Stomach smooth muscle (tissue), 2 donors: ENCODE data around the gene LMO1.
A peak's percentile ranks its signal among the peaks of the same experiment; 100 is the strongest.

ENCODE experiments used
- H3K27ac ChIP-seq: one replicate; pipeline ENCODE4 v1.7.0; 2013; ENCODE audit warnings: mild to moderate bottlenecking, low read length, inconsistent platforms
- H3K27me3 ChIP-seq, 2 donors: one replicate each; pipeline ENCODE4 v1.7.0; 2013; ENCODE audit warnings: low read length in 2 of 2; ENCODE audit not compliant: insufficient read depth in 2 of 2, control insufficient read depth in 1 of 2
- H3K36me3 ChIP-seq, 2 donors: one replicate each; pipeline ENCODE4 v1.7.0; 2013; ENCODE audit warnings: low read length in 2 of 2; ENCODE audit not compliant: control insufficient read depth in 2 of 2, insufficient read depth in 2 of 2
- H3K4me1 ChIP-seq: one replicate; pipeline ENCODE4 v1.7.0; 2013; ENCODE audit warnings: low read length; ENCODE audit not compliant: control insufficient read depth, insufficient read depth
- H3K4me3 ChIP-seq, 2 donors: one replicate each; pipeline ENCODE4 v1.7.0; 2013; ENCODE audit warnings: low read length in 2 of 2
- H3K9ac ChIP-seq, 2 donors: one replicate each; pipeline ENCODE4 v1.7.0; 2013; ENCODE audit warnings: low read length in 2 of 2, mild to moderate bottlenecking in 1 of 2
- H3K9me3 ChIP-seq, 2 donors: one replicate each; pipeline ENCODE4 v1.7.0; 2013; ENCODE audit warnings: low read length in 2 of 2; ENCODE audit not compliant: control insufficient read depth in 2 of 2
- donor health status: healthy.
- donor health status: Pancreatic carcinoma.

Gene LMO1

GRCh38 chr11:8288166-8288772 lies 24.6 kb upstream of the LMO1 start:
- Histone ChIP-seq H3K9ac (no peak overlapping the region), H3K4me1 (peaks cover 12% of the 10 kb centered on the region), H3K4me3 (no peak overlapping the region), H3K9me3 (no peaks in the 10 kb centered on the region), H3K27me3 (no peaks in the 10 kb centered on the region), H3K36me3 (no peaks in the 10 kb centered on the region), H3K27ac (no peak overlapping the region)

GRCh38 chr11:8287703-8288102 lies 24.0 kb upstream of the LMO1 start:
- H3K4me3 ChIP-seq = no peak overlapping the region
- no peaks in the 10 kb centered on the region for H3K27me3 ChIP-seq
- no peak overlapping the region for H3K9ac ChIP-seq
- H3K36me3 ChIP-seq = no peaks in the 10 kb centered on the region
- peaks cover 15% of the 10 kb centered on the region for H3K4me1 ChIP-seq
- no peaks in the 10 kb centered on the region for H3K9me3 ChIP-seq
- no peak overlapping the region for H3K27ac ChIP-seq

DNA sequence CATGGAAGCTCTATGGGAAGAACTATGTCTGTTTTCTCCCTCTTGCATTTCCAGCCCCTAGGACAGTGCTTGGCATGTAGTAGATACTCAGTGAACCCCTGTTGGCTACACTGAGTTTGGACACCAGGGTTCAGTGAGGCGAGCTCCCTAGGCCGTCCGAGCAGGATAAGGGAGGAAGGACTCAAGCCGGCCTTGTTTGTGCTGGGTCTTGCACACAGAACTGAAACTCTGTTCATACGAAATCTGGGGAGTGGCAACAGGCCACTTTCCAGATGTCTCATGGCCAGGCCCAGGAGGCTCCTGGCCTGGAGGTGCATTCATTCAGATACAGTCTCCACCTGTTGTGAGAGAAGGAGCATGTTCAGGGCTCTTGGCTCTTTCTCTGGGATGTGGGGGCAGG lies 23.6 kb upstream of the LMO1 start:
- Histone ChIP-seq H3K4me1 (peaks cover 15% of the 10 kb centered on the region), H3K36me3 (no peaks in the 10 kb centered on the region), H3K27ac (no peak overlapping the region), H3K4me3 (no peak overlapping the region), H3K9ac (no peak overlapping the region), H3K9me3 (no peaks in the 10 kb centered on the region), H3K27me3 (no peaks in the 10 kb centered on the region)

DNA sequence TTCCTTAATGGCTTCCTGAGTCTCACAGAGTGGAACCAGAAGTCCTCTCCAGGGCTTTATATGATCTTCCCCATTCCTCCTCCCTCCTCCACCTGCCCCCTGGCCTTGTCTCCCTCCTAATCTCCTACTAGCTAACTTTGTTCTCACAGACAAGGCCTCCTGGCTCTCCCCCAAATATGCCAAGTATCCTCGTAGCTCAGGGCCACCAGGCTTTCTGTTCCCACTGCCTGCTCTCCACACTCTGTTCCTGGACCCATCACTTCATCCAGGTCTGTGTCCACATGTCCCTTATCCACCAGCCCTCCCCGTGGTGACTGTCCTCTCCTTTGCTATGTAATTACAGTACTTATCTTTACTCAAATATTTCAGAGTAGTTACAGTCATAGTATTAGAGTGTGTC lies 23.2 kb upstream of the LMO1 start:
- Histone ChIP-seq H3K27ac (no peak overlapping the region), H3K4me1 (peaks cover 15% of the 10 kb centered on the region), H3K9me3 (no peaks in the 10 kb centered on the region), H3K4me3 (no peak overlapping the region), H3K36me3 (no peaks in the 10 kb centered on the region), H3K27me3 (no peaks in the 10 kb centered on the region), H3K9ac (no peak overlapping the region)

DNA sequence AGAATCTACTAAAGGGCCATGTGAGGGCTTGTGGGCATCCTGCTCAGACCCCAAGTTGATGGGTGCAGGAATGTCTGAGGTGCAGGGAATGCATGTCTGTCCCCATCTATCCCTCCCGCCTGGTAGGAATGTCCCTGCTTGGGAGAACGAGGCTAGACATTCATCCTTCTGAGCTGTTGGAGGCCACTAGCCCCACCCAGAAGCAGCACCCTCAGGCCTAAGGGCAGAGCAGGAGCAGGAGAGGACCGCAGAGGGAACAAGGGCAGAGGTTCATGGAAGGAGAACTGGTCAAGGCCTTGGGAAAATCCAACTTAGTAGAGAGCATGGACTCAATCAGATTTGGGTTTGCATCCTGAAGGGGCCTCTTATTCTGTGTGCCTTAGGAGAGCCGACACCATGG lies 22.1 kb upstream of the LMO1 start:
- Histone ChIP-seq H3K36me3 (no peaks in the 10 kb centered on the region), H3K4me3 (no peak overlapping the region), H3K4me1 (peaks cover 15% of the 10 kb centered on the region)

DNA sequence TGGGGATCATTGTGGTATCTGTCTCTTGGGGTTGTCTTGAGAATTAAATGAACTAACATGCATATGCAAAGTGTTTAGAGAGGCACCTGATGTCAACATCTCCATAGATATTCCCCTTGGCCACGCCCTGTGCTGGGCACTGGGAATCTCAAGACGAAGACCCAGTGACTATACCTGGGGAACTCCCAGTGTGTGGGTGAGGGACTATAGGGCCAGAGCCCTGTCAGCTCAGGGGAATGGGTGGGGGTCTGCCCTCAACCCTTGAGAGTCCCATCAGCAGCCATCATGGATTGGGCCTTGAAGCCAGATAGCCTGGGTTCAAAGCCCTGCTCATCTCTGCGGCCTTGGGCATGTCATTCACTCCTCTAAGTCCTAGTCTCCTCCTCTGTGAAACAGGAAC lies 21.6 kb upstream of the LMO1 start:
- Histone ChIP-seq H3K36me3 (no peaks in the 10 kb centered on the region), H3K4me3 (no peak overlapping the region), H3K27ac (no peak overlapping the region), H3K27me3 (no peaks in the 10 kb centered on the region), H3K4me1 (peaks cover 14% of the 10 kb centered on the region), H3K9ac (no peak overlapping the region), H3K9me3 (no peaks in the 10 kb centered on the region)

More for the DNA sequence above, 22.1 kb upstream of the LMO1 start:
- Histone ChIP-seq H3K9ac (no peak overlapping the region), H3K27ac (no peak overlapping the region), H3K27me3 (no peaks in the 10 kb centered on the region), H3K9me3 (no peaks in the 10 kb centered on the region)

DNA sequence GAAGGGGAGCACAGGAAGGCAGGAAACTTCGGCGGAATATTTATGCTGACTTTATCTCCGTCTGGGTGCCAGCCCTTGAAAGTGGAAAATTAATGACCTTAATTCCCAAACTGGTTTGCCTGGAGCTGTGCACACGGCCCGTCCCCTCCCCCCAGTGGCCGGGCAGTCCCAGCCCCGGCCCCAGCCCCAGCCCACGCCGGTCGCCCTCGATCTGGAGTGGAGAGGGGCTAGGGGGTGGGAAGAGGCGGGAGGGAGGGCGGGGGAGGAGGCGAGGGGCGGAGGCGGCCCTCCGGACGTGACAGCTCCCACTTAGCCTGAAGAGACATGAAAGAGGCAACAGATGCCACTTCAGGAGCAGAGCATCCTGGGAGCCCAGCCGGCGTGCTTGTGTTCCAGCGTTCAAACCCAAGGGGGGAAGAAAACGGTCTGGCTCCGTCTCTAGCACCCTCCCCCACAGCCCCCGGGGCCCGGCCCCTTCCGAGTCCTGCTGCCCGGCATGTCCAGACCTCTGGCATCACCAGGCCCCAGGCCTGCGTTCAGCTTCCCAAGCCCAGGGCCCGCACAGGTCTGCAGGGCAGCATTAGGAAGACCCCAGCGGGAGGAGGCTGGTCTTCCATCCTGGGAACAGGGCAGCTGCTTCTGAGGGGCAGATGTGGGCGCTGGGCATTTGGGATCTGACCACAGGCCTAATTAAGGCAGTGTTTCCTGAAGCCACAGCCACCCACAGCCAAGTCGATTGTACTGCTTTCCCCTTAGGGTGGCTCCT lies 20.0 kb upstream of the LMO1 start:
- no peaks in the 10 kb centered on the region for H3K36me3 ChIP-seq
- no peaks in the 10 kb centered on the region for H3K9me3 ChIP-seq
- no peak overlapping the region for H3K9ac ChIP-seq
- peak overlapping the region; percentile 29 to 47 for H3K4me3 ChIP-seq
- peaks cover 6% of the 10 kb centered on the region for H3K4me1 ChIP-seq
- no peak overlapping the region for H3K27ac ChIP-seq
- H3K27me3 ChIP-seq = no peaks in the 10 kb centered on the region

GRCh38 chr11:8283100-8283464 lies 19.4 kb upstream of the LMO1 start:
- Histone ChIP-seq H3K4me1 (peaks cover 6% of the 10 kb centered on the region), H3K9ac (no peak overlapping the region), H3K27ac (no peak overlapping the region)

DNA sequence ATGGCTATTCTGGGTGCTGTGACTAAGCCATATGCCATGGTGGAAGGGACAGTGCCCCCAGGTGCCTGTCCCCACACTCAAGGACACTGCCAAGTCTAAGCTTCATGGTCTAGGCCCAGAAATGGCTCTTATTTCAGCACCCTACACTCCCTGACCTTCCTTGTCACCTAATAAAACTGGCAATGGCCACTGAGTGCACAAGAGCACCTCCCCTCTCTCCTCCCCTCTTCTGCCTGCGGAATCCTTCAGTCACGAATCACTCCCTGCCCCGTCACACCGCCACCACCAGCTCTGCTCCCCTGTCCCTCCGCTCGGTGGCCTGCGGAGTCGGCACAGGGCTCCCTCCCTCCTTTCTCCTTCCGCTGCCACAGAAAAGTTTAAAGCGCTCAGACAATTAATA lies 19.0 kb upstream of the LMO1 start:
- H3K27ac ChIP-seq = no peak overlapping the region
- H3K9me3 ChIP-seq = no peaks in the 10 kb centered on the region
- H3K9ac ChIP-seq = no peak overlapping the region
- H3K4me3 ChIP-seq = no peak overlapping the region
- H3K4me1 ChIP-seq = peaks cover 6% of the 10 kb centered on the region
- H3K27me3 ChIP-seq = no peaks in the 10 kb centered on the region
- H3K36me3 ChIP-seq = no peaks in the 10 kb centered on the region

More at GRCh38 chr11:8283100-8283464, 19.4 kb upstream of the LMO1 start:
- Histone ChIP-seq H3K4me3 (peak overlapping the region; percentile 29 to 47), H3K9me3 (no peaks in the 10 kb centered on the region), H3K36me3 (no peaks in the 10 kb centered on the region), H3K27me3 (no peaks in the 10 kb centered on the region)

DNA sequence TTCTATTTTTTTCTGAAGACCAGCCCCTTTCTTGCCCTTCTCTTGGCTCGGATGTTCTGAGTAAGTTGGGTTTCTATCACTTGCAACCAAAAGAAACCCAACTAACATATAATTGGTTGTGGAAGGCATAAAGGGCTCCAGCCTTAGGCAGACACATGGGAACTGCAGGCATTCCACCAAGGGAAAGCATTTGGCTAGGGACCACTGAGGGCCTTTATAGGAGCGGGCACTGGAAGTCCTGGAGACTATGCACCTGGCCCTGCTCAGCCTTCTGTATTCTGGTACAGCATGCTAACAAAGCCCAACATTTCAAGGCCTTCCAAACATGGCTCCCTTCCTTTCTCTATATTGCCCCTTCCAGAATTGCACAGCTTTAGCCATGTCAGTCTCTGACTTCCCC lies 17.6 kb upstream of the LMO1 start:
- Histone ChIP-seq H3K27ac (no peak overlapping the region), H3K9me3 (no peaks in the 10 kb centered on the region), H3K4me1 (peaks cover 6% of the 10 kb centered on the region), H3K36me3 (no peaks in the 10 kb centered on the region), H3K4me3 (no peak overlapping the region), H3K27me3 (no peaks in the 10 kb centered on the region), H3K9ac (no peak overlapping the region)

DNA sequence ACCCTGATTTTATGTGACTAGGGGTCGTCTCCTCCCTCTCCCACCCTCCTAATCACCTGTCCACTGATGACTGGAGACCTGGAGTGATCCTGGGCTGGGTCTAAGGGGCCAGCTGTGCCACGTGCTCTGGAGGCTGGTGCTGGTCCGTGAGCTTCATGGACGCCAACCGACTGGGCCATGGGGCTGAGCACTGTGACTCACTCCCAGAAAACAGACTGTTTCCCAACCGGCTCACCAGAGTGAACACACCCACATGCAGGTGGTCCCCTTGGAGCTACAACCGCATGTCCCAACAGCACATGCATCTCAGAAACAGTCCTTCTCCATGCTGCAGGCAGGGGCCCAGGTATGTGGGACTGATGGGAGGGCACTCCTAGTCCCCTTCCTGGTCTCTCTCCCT lies 14.0 kb upstream of the LMO1 start:
- Histone ChIP-seq H3K4me1 (no peaks in the 10 kb centered on the region), H3K4me3 (no peak overlapping the region), H3K27me3 (no peaks in the 10 kb centered on the region), H3K9me3 (no peaks in the 10 kb centered on the region), H3K9ac (no peak overlapping the region), H3K36me3 (no peaks in the 10 kb centered on the region), H3K27ac (no peak overlapping the region)
